HEK293 (cell line): ENCODE data around the gene RHCG.

Experiments used
- CTCF ChIA-PET: fragments of 350-600 bp; formaldehyde crosslinking; extraction: SDS; loops from one replicate; lab custom pipeline; 2021; ENCODE audit warnings: antibody characterized with exemption; lab: Yijun Ruan, JAX
- POLR2A ChIA-PET: fragments of 300-600 bp; formaldehyde crosslinking; extraction: SDS; loops from one replicate; lab custom pipeline; 2020; ENCODE audit warnings: antibody characterized with exemption, inconsistent platforms; lab: Yijun Ruan, JAX
- H3K27ac ChIP-seq: fragments of 200-500 bp; sonication (Bioruptor generic); 2 replicates; pipeline ENCODE4 v1.5.1; 2014; ENCODE audit warnings: low read depth, low read length, control low read depth, inconsistent platforms; ENCODE audit errors: extremely low read depth
- H3K36me3 ChIP-seq, 2 experiments: fragments of 200-500 bp in 1 of 2; sonication (Bioruptor generic) in 1 of 2; 1 replicate in 1 of 2; 2 replicates in 1 of 2; pipeline ENCODE4 v1.5.1; 2014 to 2017; ENCODE audit warnings: inconsistent platforms in 2 of 2, low read length in 2 of 2; ENCODE audit not compliant: control insufficient read depth in 2 of 2, insufficient read depth in 1 of 2
- H3K4me1 ChIP-seq: fragments of 200-500 bp; sonication (Bioruptor generic); 2 replicates; pipeline ENCODE4 v1.5.1; 2014; ENCODE audit warnings: mild to moderate bottlenecking, low read length, inconsistent platforms; ENCODE audit not compliant: control insufficient read depth, insufficient read depth
- H3K4me3 ChIP-seq: 2 replicates; pipeline ENCODE4 v1.5.1; 2011; ENCODE audit warnings: low read depth, mild to moderate bottlenecking, control low read depth, low read length, moderate library complexity
- H3K9me3 ChIP-seq: fragments of 200-500 bp; sonication (Bioruptor generic); 2 replicates; pipeline ENCODE4 v1.5.1; 2014; ENCODE audit warnings: low read depth, low read length, inconsistent platforms; ENCODE audit not compliant: control insufficient read depth, insufficient read depth
- GFI1B ChIP-seq: fragments of 450-650 bp; formaldehyde crosslinking; IDR thresholded peaks from 2 replicates; pipeline ENCODE4 v1.5.1; 2016; ENCODE audit warnings: missing biosample characterization, missing genetic modification characterization
- GLI2 ChIP-seq: fragments of 450-650 bp; formaldehyde crosslinking; IDR thresholded peaks from 2 replicates; pipeline ENCODE4; 2017; ENCODE audit warnings: missing biosample characterization, missing genetic modification characterization, low read depth, borderline replicate concordance
- GLI4 ChIP-seq: fragments of 450-650 bp; formaldehyde crosslinking; IDR thresholded peaks from 2 replicates; pipeline ENCODE4 v1.5.1; 2016; ENCODE audit warnings: missing biosample characterization, missing genetic modification characterization
- GLIS1 ChIP-seq: fragments of 450-650 bp; formaldehyde crosslinking; IDR thresholded peaks from 2 replicates; pipeline ENCODE4 v1.5.1; 2016; ENCODE audit warnings: missing biosample characterization, missing genetic modification characterization
- HOXC10 ChIP-seq: sonication (generic); formaldehyde crosslinking; IDR thresholded peaks from 2 replicates; pipeline ENCODE4 v1.8.1; 2023; ENCODE audit warnings: mild to moderate bottlenecking, missing genetic modification reagents
- REPIN1 ChIP-seq: fragments of 450-650 bp; formaldehyde crosslinking; IDR thresholded peaks from 2 replicates; pipeline ENCODE4 v1.5.1; 2017; ENCODE audit warnings: missing biosample characterization, missing genetic modification characterization, low read depth
- SP3 ChIP-seq: fragments of 450-650 bp; formaldehyde crosslinking; IDR thresholded peaks from 2 replicates; pipeline ENCODE4 v1.5.1; 2016; ENCODE audit warnings: missing biosample characterization, missing genetic modification characterization
- ZFP37 ChIP-seq: fragments of 450-650 bp; formaldehyde crosslinking; IDR thresholded peaks from 2 replicates; pipeline ENCODE4 v1.5.1; 2016; ENCODE audit warnings: missing biosample characterization, missing genetic modification characterization
- ZIC2 ChIP-seq: fragments of 450-650 bp; formaldehyde crosslinking; IDR thresholded peaks from 2 replicates; pipeline ENCODE4 v1.5.1; 2016; ENCODE audit warnings: missing biosample characterization, missing genetic modification characterization
- ZNF10 ChIP-seq: fragments of 450-650 bp; formaldehyde crosslinking; IDR thresholded peaks from 2 replicates; pipeline ENCODE4 v1.5.1; 2017; ENCODE audit warnings: missing biosample characterization, missing genetic modification characterization
- ZNF211 ChIP-seq: fragments of 450-650 bp; formaldehyde crosslinking; IDR thresholded peaks from 2 replicates; pipeline ENCODE4 v1.5.1; 2016; ENCODE audit warnings: low read depth, missing biosample characterization, missing genetic modification characterization
- ZNF23 ChIP-seq: fragments of 450-650 bp; formaldehyde crosslinking; IDR thresholded peaks from 2 replicates; pipeline ENCODE4 v1.5.1; 2016; ENCODE audit warnings: missing biosample characterization, missing genetic modification characterization, borderline replicate concordance
- ZNF350 ChIP-seq: fragments of 450-650 bp; formaldehyde crosslinking; IDR thresholded peaks from 2 replicates; pipeline ENCODE4 v1.5.0; 2017; ENCODE audit warnings: missing biosample characterization, mild to moderate bottlenecking, missing genetic modification characterization
- ZNF398 ChIP-seq: fragments of 450-650 bp; formaldehyde crosslinking; IDR thresholded peaks from 2 replicates; pipeline ENCODE4 v1.5.1; 2017; ENCODE audit warnings: missing biosample characterization, missing genetic modification characterization
- ZNF423 ChIP-seq: fragments of 450-650 bp; formaldehyde crosslinking; IDR thresholded peaks from 2 replicates; pipeline ENCODE4 v1.5.1; 2016; ENCODE audit warnings: missing biosample characterization, missing genetic modification characterization
- ZNF76 ChIP-seq: fragments of 450-650 bp; formaldehyde crosslinking; IDR thresholded peaks from 2 replicates; pipeline ENCODE4; 2016; ENCODE audit warnings: low read depth, missing biosample characterization, missing genetic modification characterization, borderline replicate concordance
- TF ChIP-seq, protein P1 (sequence below): fragments of 450-650 bp; formaldehyde crosslinking; IDR thresholded peaks from 2 replicates; pipeline ENCODE4 v1.5.1; 2016; ENCODE audit warnings: missing biosample characterization, missing genetic modification characterization, low read depth
- TF ChIP-seq, protein P2 (sequence below): fragments of 450-650 bp; formaldehyde crosslinking; conservative IDR thresholded peaks from 2 replicates; pipeline ENCODE4 v1.5.1; 2016; ENCODE audit warnings: low read depth, missing biosample characterization, missing genetic modification characterization
- TF ChIP-seq, protein P3 (sequence below): fragments of 450-650 bp; formaldehyde crosslinking; IDR thresholded peaks from 2 replicates; pipeline ENCODE4 v1.5.1; 2016; ENCODE audit warnings: missing biosample characterization, missing genetic modification characterization

Gene RHCG

DNA sequence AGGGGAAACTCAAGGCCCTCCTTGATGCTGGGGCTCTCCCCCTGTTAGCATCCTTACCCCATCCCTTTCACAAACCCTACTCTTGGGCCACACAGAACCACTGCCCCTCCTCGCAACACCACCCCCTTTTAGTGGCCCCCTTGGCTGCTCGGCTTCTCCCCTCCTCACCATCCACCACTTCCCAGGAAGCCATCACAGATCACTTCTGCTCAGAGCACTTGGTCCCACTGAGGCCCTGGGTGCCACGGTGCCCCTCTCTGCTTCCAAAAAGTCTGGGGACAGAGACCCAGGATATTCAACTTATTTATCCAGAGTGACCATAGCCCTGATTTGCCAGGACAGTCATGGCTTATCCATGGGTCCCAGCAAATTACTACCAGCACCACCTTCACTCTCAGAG is 2.4 kb downstream of the RHCG start:
- H3K36me3 ChIP-seq, result no peaks in the 10 kb centered on the region
- CTCF ChIA-PET, result interaction anchor here (0.6 to 2.8 kb wide), 15 partner anchors 10 to 571 kb away, joined by 3 to 11 read pairs (median 8); partner anchors contain the start of gene TICRR
- H3K4me1 ChIP-seq, result no peaks in the 10 kb centered on the region
- H3K27ac ChIP-seq, result no peak overlapping the region
- POLR2A ChIA-PET, result no interaction called here
- H3K9me3 ChIP-seq, result no peaks in the 10 kb centered on the region
- no peak overlapping the region for H3K4me3 ChIP-seq
- no peak for TF ChIP-seq REPIN1
- TF ChIP-seq ZNF76 (tag by site-specific recombination), result no peak
- TF ChIP-seq GFI1B (tag by site-specific recombination), result no peak
- TF ChIP-seq GLI2, result no peak
- TF ChIP-seq SP3 (tag by site-specific recombination), result no peak
- no peak for TF ChIP-seq ZNF398

DNA sequence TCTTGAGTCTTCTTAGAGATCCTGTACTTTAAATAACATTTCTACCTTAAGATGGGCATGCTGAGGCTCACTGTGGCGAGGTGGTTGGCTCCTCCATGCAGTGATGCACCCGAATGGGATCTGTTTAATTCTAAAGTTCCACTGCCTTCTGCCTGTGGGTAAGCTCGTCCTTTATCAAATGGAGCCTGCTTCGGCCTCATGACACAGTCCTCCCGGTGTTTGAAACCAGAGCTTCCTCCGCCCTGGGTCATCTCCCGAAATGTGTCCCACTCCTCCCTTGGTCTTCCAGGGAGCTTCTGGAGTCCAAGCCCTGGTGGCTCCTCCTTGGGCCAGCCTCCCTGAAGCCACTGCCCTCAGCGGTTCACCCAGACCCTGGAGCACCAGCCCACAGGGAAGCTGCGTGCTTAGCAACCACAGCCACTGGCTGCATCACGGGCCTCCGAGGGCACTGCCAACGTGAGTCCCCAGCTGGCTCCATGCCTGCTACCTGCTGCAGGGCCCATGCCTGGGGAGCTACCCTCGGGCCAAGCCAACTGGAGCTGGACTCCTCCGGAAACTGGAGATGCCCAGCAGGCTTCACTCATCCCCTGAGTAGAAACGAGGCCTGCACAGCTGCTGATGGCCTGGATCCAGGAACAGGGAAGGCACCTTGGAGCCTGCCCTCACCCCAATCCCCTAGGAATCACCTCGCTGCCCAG is 3.3 kb downstream of the RHCG start:
- H3K9me3 ChIP-seq, result no peaks in the 10 kb centered on the region
- TF ChIP-seq HOXC10, result no peak
- TF ChIP-seq, protein P1, sequence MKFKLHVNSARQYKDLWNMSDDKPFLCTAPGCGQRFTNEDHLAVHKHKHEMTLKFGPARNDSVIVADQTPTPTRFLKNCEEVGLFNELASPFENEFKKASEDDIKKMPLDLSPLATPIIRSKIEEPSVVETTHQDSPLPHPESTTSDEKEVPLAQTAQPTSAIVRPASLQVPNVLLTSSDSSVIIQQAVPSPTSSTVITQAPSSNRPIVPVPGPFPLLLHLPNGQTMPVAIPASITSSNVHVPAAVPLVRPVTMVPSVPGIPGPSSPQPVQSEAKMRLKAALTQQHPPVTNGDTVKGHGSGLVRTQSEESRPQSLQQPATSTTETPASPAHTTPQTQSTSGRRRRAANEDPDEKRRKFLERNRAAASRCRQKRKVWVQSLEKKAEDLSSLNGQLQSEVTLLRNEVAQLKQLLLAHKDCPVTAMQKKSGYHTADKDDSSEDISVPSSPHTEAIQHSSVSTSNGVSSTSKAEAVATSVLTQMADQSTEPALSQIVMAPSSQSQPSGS (tag by site-specific recombination), result no peak
- no peak for TF ChIP-seq ZNF350
- TF ChIP-seq ZNF10, result no peak
- no peak for TF ChIP-seq GLIS1 (tag by site-specific recombination)
- no peak for TF ChIP-seq ZFP37 (tag by site-specific recombination)
- TF ChIP-seq ZNF23 (tag by site-specific recombination), result no peak
- TF ChIP-seq ZIC2 (tag by site-specific recombination), result peak; percentile 76
- TF ChIP-seq GLI4, result no peak
- TF ChIP-seq, all 188 proteins: peak for 1
- POLR2A ChIA-PET, result no interaction called here
- Histone ChIP-seq H3K27ac (no peak overlapping the region), H3K4me1 (no peaks in the 10 kb centered on the region), H3K4me3 (no peak overlapping the region), H3K36me3 (no peaks in the 10 kb centered on the region)
- CTCF ChIA-PET, result interaction anchor here (0.6 to 2.8 kb wide), 12 partner anchors 9 to 135 kb away, joined by 4 to 28 read pairs (median 8); no protein-coding TSS in a partner anchor

DNA sequence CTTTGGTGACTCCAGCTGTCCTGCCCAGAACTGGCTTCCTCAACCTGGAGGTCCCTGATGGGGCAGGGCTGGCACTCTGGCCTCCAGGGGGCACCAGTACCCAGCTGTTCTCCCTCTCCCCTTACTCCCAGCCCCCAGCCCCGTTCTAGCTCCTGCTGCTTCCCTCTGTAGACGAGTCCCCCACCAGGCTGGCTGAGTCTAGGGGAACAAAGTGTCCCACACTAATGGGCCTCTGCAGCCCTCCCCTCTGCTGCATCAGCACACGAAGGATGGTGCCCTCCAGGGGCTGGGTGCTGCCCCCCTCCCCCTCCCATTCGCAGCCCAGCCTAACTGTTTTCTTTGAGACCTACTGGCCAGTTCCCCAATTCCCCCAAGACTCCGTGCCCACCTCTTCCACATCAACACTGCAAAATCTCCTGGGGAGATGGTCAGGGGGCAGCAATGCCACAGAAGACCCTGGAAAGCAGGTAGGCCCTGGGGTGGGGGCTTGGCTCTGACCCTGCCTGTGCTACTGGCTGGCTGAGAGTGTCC is 4.2 kb downstream of the RHCG start:
- ChIA-PET POLR2A (interaction anchor here (1.0 kb wide), 1 partner anchor 83 kb away, joined by 6 read pairs; the partner anchor contains the start of gene TICRR), CTCF (interaction anchor here (0.5 to 2.8 kb wide), 25 partner anchors 9 to 1438 kb away, joined by 3 to 28 read pairs (median 4); no protein-coding TSS in a partner anchor)
- Histone ChIP-seq H3K4me1 (no peaks in the 10 kb centered on the region), H3K27ac (no peak overlapping the region), H3K4me3 (no peak overlapping the region), H3K36me3 (no peaks in the 10 kb centered on the region), H3K9me3 (no peaks in the 10 kb centered on the region)
- TF ChIP-seq, protein P2, sequence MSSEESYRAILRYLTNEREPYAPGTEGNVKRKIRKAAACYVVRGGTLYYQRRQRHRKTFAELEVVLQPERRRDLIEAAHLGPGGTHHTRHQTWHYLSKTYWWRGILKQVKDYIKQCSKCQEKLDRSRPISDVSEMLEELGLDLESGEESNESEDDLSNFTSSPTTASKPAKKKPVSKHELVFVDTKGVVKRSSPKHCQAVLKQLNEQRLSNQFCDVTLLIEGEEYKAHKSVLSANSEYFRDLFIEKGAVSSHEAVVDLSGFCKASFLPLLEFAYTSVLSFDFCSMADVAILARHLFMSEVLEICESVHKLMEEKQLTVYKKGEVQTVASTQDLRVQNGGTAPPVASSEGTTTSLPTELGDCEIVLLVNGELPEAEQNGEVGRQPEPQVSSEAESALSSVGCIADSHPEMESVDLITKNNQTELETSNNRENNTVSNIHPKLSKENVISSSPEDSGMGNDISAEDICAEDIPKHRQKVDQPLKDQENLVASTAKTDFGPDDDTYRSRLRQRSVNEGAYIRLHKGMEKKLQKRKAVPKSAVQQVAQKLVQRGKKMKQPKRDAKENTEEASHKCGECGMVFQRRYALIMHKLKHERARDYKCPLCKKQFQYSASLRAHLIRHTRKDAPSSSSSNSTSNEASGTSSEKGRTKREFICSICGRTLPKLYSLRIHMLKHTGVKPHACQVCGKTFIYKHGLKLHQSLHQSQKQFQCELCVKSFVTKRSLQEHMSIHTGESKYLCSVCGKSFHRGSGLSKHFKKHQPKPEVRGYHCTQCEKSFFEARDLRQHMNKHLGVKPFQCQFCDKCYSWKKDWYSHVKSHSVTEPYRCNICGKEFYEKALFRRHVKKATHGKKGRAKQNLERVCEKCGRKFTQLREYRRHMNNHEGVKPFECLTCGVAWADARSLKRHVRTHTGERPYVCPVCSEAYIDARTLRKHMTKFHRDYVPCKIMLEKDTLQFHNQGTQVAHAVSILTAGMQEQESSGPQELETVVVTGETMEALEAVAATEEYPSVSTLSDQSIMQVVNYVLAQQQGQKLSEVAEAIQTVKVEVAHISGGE (tag by site-specific recombination), result no peak
- TF ChIP-seq, protein P3, sequence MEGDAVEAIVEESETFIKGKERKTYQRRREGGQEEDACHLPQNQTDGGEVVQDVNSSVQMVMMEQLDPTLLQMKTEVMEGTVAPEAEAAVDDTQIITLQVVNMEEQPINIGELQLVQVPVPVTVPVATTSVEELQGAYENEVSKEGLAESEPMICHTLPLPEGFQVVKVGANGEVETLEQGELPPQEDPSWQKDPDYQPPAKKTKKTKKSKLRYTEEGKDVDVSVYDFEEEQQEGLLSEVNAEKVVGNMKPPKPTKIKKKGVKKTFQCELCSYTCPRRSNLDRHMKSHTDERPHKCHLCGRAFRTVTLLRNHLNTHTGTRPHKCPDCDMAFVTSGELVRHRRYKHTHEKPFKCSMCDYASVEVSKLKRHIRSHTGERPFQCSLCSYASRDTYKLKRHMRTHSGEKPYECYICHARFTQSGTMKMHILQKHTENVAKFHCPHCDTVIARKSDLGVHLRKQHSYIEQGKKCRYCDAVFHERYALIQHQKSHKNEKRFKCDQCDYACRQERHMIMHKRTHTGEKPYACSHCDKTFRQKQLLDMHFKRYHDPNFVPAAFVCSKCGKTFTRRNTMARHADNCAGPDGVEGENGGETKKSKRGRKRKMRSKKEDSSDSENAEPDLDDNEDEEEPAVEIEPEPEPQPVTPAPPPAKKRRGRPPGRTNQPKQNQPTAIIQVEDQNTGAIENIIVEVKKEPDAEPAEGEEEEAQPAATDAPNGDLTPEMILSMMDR, result peak; percentile 79
- TF ChIP-seq ZNF423 (no peak), ZNF398 (no peak), ZNF211 (tag by site-specific recombination) (no peak)
